ES-I3 (cell line): ENCODE data around the gene TRAPPC3L.

Experiments
- H3K36me3 ChIP-seq: 2 replicates; pipeline ENCODE4 v1.6.1; 2013; ENCODE audit warnings: mild to moderate bottlenecking, low read length, control low read depth, moderate library complexity; ENCODE audit not compliant: insufficient read depth
- H3K4me1 ChIP-seq: 2 replicates; pipeline ENCODE4 v1.6.1; 2013; ENCODE audit warnings: mild to moderate bottlenecking, control low read depth, low read length; ENCODE audit not compliant: insufficient read depth
- H3K9ac ChIP-seq: 2 replicates; pipeline ENCODE4 v1.6.1; 2013; ENCODE audit warnings: low read depth, mild to moderate bottlenecking, low read length, moderate library complexity
- H3K9me3 ChIP-seq: 2 replicates; pipeline ENCODE4 v1.6.1; 2013; ENCODE audit warnings: mild to moderate bottlenecking, low read length, moderate library complexity; ENCODE audit not compliant: control insufficient read depth, insufficient read depth

Gene TRAPPC3L

GRCh38 chr6:116564921-116565872 is 19.7 kb upstream of the TRAPPC3L start:
- Histone ChIP-seq H3K4me1 (no peaks in the 10 kb centered on the region), H3K9ac (no peak overlapping the region), H3K36me3 (no peaks in the 10 kb centered on the region), H3K9me3 (no peaks in the 10 kb centered on the region)

- no peak overlapping the region for H3K9ac ChIP-seq
- H3K9me3 ChIP-seq, result no peaks in the 10 kb centered on the region
- H3K4me1 ChIP-seq, result no peaks in the 10 kb centered on the region
- H3K36me3 ChIP-seq, result no peaks in the 10 kb centered on the region
Measured at GRCh38 chr6:116564311-116564710, 18.8 kb upstream of the TRAPPC3L start.

- H3K4me1 ChIP-seq, result no peaks in the 10 kb centered on the region
- H3K36me3 ChIP-seq, result no peaks in the 10 kb centered on the region
- no peak overlapping the region for H3K9ac ChIP-seq
- no peaks in the 10 kb centered on the region for H3K9me3 ChIP-seq
Measured at GRCh38 chr6:116563830-116564229, 18.3 kb upstream of the TRAPPC3L start.

GRCh38 chr6:116562614-116563013 is 17.1 kb upstream of the TRAPPC3L start:
- no peaks in the 10 kb centered on the region for H3K9me3 ChIP-seq
- no peaks in the 10 kb centered on the region for H3K4me1 ChIP-seq
- H3K36me3 ChIP-seq, result no peaks in the 10 kb centered on the region
- H3K9ac ChIP-seq, result no peak overlapping the region; the same call in 1 of the 2 replicates

GRCh38 chr6:116562019-116562403 is 16.5 kb upstream of the TRAPPC3L start:
- H3K9ac ChIP-seq, result no peak overlapping the region
- H3K4me1 ChIP-seq, result no peaks in the 10 kb centered on the region
- no peaks in the 10 kb centered on the region for H3K9me3 ChIP-seq
- H3K36me3 ChIP-seq, result no peaks in the 10 kb centered on the region

- no peak overlapping the region for H3K9ac ChIP-seq
- no peaks in the 10 kb centered on the region for H3K4me1 ChIP-seq
- no peaks in the 10 kb centered on the region for H3K36me3 ChIP-seq
Measured at GRCh38 chr6:116561377-116562018, 16.0 kb upstream of the TRAPPC3L start.

GRCh38 chr6:116560130-116560529 is 14.6 kb upstream of the TRAPPC3L start:
- no peak overlapping the region for H3K9ac ChIP-seq
- H3K9me3 ChIP-seq, result no peaks in the 10 kb centered on the region
- no peaks in the 10 kb centered on the region for H3K4me1 ChIP-seq
- H3K36me3 ChIP-seq, result no peaks in the 10 kb centered on the region

More at GRCh38 chr6:116561377-116562018, 16.0 kb upstream of the TRAPPC3L start:
- H3K9me3 ChIP-seq, result no peaks in the 10 kb centered on the region

- Histone ChIP-seq H3K36me3 (no peaks in the 10 kb centered on the region), H3K9ac (no peak overlapping the region), H3K9me3 (no peaks in the 10 kb centered on the region), H3K4me1 (no peaks in the 10 kb centered on the region)
Measured at GRCh38 chr6:116557893-116558292, 12.4 kb upstream of the TRAPPC3L start.

- Histone ChIP-seq H3K9me3 (no peaks in the 10 kb centered on the region), H3K36me3 (no peaks in the 10 kb centered on the region), H3K9ac (no peak overlapping the region), H3K4me1 (no peaks in the 10 kb centered on the region)
Measured at GRCh38 chr6:116556814-116557415, 11.4 kb upstream of the TRAPPC3L start.

- Histone ChIP-seq H3K4me1 (no peaks in the 10 kb centered on the region), H3K9me3 (no peaks in the 10 kb centered on the region), H3K9ac (no peak overlapping the region), H3K36me3 (no peaks in the 10 kb centered on the region)
Measured at GRCh38 chr6:116556065-116556464, 10.6 kb upstream of the TRAPPC3L start.

GRCh38 chr6:116553451-116553850 is 8.0 kb upstream of the TRAPPC3L start, which contains the start of gene CALHM4:
Gene CALHM4, plus strand, starts transcription at chr6:116553751. Its CDS starts 43 bp downstream, at chr6:116553794.
- H3K9me3 ChIP-seq, result no peaks in the 10 kb centered on the region
- no peaks in the 10 kb centered on the region for H3K4me1 ChIP-seq
- no peak within 1 kb of the TSS for H3K9ac ChIP-seq
- H3K36me3 ChIP-seq, result no peaks in the 10 kb centered on the region

- Histone ChIP-seq H3K9ac (no peak overlapping the region), H3K36me3 (no peaks in the 10 kb centered on the region), H3K9me3 (no peaks in the 10 kb centered on the region), H3K4me1 (peaks cover 6% of the 10 kb centered on the region; the same call in 1 of the 2 replicates)
Measured at GRCh38 chr6:116550796-116551195, 5.3 kb upstream of the TRAPPC3L start.

GRCh38 chr6:116547358-116547757 is 1.9 kb upstream of the TRAPPC3L start:
- Histone ChIP-seq H3K9ac (no peak overlapping the region), H3K36me3 (no peaks in the 10 kb centered on the region), H3K4me1 (peaks cover 6% of the 10 kb centered on the region; the same call in 1 of the 2 replicates), H3K9me3 (no peaks in the 10 kb centered on the region)

GRCh38 chr6:116543149-116543548 is 2.3 kb downstream of the TRAPPC3L start:
- no peaks in the 10 kb centered on the region for H3K9me3 ChIP-seq
- H3K36me3 ChIP-seq, result no peaks in the 10 kb centered on the region
- H3K9ac ChIP-seq, result no peak overlapping the region
- H3K4me1 ChIP-seq, result peaks cover 6% of the 10 kb centered on the region; the same call in 1 of the 2 replicates
